Measurements from ENCODE around the gene PELI2. TPM values are rescaled to one million over a fixed set of nuclear protein-coding genes. Genes with fewer than 3 reads are reported as not detected.

PELI2 gene
- total RNA-seq, 2 donors from 2014 or later: 22.2 to 28.3 TPM

- no peaks in the 10 kb centered on the region for H3K27me3 ChIP-seq (replicated peaks; ENCODE audit: insufficient read depth)
- no peak overlapping the region for H3K27ac ChIP-seq
- ATAC-seq (ENCODE audit: insufficient number of reproducible peaks, low FRiP score, low read depth) (no peak), DNase-seq (ENCODE audit: low spot score) (no peak)
- peaks cover 17 to 33% of the 10 kb centered on the region in 2 donors for H3K4me1 ChIP-seq (ENCODE audit: control insufficient read depth in 1 of 2, low read depth in 2 of 2)
- no peak overlapping the region for H3K4me3 ChIP-seq
- H3K36me3 ChIP-seq: no peaks in the 10 kb centered on the region
- no peaks in the 10 kb centered on the region for H3K9me3 ChIP-seq
- no peak for TF ChIP-seq CTCF (IDR thresholded peaks at IDR 0.05)
Observed at GRCh38 chr14:56135668-56136067, 17.5 kb downstream of the PELI2 start.

GRCh38 chr14:56136571-56137452 is 18.6 kb downstream of the PELI2 start:
- ATAC-seq (ENCODE audit: insufficient number of reproducible peaks, low FRiP score, low read depth): no peak
- no peak for DNase-seq (ENCODE audit: low spot score)
- no peak overlapping the region for H3K27ac ChIP-seq
- no peaks in the 10 kb centered on the region for H3K27me3 ChIP-seq (replicated peaks; ENCODE audit: insufficient read depth)
- no peaks in the 10 kb centered on the region for H3K36me3 ChIP-seq
- peaks cover 17 to 33% of the 10 kb centered on the region in 2 donors for H3K4me1 ChIP-seq (ENCODE audit: control insufficient read depth in 1 of 2, low read depth in 2 of 2)
- TF ChIP-seq CTCF (IDR thresholded peaks at IDR 0.05): no peak
- no peaks in the 10 kb centered on the region for H3K9me3 ChIP-seq
- no peak overlapping the region for H3K4me3 ChIP-seq

GRCh38 chr14:56137453-56137807 is 19.2 kb downstream of the PELI2 start:
- ATAC-seq (ENCODE audit: insufficient number of reproducible peaks, low FRiP score, low read depth) (no peak), DNase-seq (ENCODE audit: low spot score) (no peak)
- no peaks in the 10 kb centered on the region for H3K27me3 ChIP-seq (replicated peaks; ENCODE audit: insufficient read depth)
- H3K4me1 ChIP-seq (ENCODE audit: control insufficient read depth in 1 of 2, low read depth in 2 of 2): peaks cover 17 to 33% of the 10 kb centered on the region in 2 donors
- no peak for TF ChIP-seq CTCF (IDR thresholded peaks at IDR 0.05)
- no peaks in the 10 kb centered on the region for H3K36me3 ChIP-seq
- no peaks in the 10 kb centered on the region for H3K9me3 ChIP-seq
- no peak overlapping the region for H3K27ac ChIP-seq
- H3K4me3 ChIP-seq: no peak overlapping the region

GRCh38 chr14:56137849-56138248 is 19.6 kb downstream of the PELI2 start:
- Histone ChIP-seq H3K36me3 (no peaks in the 10 kb centered on the region), H3K9me3 (no peaks in the 10 kb centered on the region), H3K4me3 (no peak overlapping the region), H3K27me3 (replicated peaks; ENCODE audit: insufficient read depth) (no peaks in the 10 kb centered on the region), H3K4me1 (ENCODE audit: control insufficient read depth in 1 of 2, low read depth in 2 of 2) (peaks cover 17 to 33% of the 10 kb centered on the region in 2 donors), H3K27ac (no peak overlapping the region)
- ATAC-seq (ENCODE audit: insufficient number of reproducible peaks, low FRiP score, low read depth) (no peak), DNase-seq (ENCODE audit: low spot score) (no peak)
- TF ChIP-seq CTCF (IDR thresholded peaks at IDR 0.05): no peak

- no peak for DNase-seq (ENCODE audit: low spot score)
- Histone ChIP-seq H3K4me1 (ENCODE audit: control insufficient read depth in 1 of 2, low read depth in 2 of 2) (peaks cover 17 to 33% of the 10 kb centered on the region in 2 donors), H3K4me3 (no peak overlapping the region), H3K36me3 (no peaks in the 10 kb centered on the region), H3K27ac (no peak overlapping the region), H3K9me3 (no peaks in the 10 kb centered on the region), H3K27me3 (replicated peaks; ENCODE audit: insufficient read depth) (no peaks in the 10 kb centered on the region)
- no peak for TF ChIP-seq CTCF (IDR thresholded peaks at IDR 0.05)
- no peak for ATAC-seq (ENCODE audit: insufficient number of reproducible peaks, low FRiP score, low read depth)
Observed at GRCh38 chr14:56138928-56139327, 20.7 kb downstream of the PELI2 start.

All from thoracic aorta (tissue), 2 donors.